ENCODE measurements around the gene VPS51. TPM values are rescaled to one million over a fixed set of nuclear protein-coding genes. Genes with fewer than 3 reads are reported as not detected.

VPS51 gene
- total RNA-seq, 4 donors from 2014 or later, result 206 to 515 (median 266) TPM

DNA sequence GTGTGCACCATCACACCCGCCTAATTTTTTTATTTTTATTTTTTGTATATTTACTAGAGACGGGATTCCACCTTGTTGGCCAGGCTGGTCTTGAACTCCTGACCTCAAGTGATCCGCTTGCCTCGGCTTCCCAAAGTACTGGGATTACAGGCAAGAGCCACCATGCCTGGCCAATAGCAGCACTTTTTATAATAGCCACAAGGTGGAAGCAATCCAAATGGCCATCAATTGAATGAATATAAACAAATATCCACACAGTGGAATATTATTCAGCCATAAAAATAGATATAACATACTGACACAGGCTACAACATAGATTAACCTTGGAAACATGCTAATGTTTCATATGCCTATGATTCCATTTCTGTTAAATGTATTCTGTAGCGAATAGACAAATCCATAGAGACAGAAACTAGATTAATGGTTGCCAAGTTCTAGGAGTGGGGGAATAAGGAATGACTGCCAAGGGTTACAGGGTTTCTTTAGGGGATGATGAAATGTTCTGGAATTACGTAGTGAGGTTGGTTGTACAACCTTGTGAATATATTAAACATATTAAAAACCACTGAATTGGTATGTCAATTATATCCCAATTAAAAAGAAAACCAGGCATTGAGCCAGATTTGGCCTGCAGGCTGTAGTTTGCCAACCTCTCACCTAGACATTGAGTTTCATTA, 4.8 kb downstream of the VPS51 start:
- Histone ChIP-seq H3K36me3 (no peaks in the 10 kb centered on the region), H3K4me1 (peaks cover 61 to 63% of the 10 kb centered on the region in 2 donors), H3K4me3 (no peak overlapping the region), H3K9me3 (no peaks in the 10 kb centered on the region), H3K27ac (peak overlapping the region; percentile 2 to 68 (median 38)), H3K27me3 (no peaks in the 10 kb centered on the region)
- intact Hi-C loops (cut with DNase I; ENCODE audit: low total_unique reads) (no loop called here), in situ Hi-C loops (cut with MboI; ENCODE audit: low sequenced_read_pairs in 4 of 4) (no loop called here)
- ATAC-seq (no peak), DNase-seq (no peak)
- TF ChIP-seq POLR2A (IDR thresholded peaks at IDR 0.05), result no peak
- TF ChIP-seq, protein P1, sequence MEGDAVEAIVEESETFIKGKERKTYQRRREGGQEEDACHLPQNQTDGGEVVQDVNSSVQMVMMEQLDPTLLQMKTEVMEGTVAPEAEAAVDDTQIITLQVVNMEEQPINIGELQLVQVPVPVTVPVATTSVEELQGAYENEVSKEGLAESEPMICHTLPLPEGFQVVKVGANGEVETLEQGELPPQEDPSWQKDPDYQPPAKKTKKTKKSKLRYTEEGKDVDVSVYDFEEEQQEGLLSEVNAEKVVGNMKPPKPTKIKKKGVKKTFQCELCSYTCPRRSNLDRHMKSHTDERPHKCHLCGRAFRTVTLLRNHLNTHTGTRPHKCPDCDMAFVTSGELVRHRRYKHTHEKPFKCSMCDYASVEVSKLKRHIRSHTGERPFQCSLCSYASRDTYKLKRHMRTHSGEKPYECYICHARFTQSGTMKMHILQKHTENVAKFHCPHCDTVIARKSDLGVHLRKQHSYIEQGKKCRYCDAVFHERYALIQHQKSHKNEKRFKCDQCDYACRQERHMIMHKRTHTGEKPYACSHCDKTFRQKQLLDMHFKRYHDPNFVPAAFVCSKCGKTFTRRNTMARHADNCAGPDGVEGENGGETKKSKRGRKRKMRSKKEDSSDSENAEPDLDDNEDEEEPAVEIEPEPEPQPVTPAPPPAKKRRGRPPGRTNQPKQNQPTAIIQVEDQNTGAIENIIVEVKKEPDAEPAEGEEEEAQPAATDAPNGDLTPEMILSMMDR (IDR thresholded peaks at IDR 0.05 in 4 of 5, conservative IDR thresholded peaks at IDR 0.05 in 1 of 5), result no peak

DNA sequence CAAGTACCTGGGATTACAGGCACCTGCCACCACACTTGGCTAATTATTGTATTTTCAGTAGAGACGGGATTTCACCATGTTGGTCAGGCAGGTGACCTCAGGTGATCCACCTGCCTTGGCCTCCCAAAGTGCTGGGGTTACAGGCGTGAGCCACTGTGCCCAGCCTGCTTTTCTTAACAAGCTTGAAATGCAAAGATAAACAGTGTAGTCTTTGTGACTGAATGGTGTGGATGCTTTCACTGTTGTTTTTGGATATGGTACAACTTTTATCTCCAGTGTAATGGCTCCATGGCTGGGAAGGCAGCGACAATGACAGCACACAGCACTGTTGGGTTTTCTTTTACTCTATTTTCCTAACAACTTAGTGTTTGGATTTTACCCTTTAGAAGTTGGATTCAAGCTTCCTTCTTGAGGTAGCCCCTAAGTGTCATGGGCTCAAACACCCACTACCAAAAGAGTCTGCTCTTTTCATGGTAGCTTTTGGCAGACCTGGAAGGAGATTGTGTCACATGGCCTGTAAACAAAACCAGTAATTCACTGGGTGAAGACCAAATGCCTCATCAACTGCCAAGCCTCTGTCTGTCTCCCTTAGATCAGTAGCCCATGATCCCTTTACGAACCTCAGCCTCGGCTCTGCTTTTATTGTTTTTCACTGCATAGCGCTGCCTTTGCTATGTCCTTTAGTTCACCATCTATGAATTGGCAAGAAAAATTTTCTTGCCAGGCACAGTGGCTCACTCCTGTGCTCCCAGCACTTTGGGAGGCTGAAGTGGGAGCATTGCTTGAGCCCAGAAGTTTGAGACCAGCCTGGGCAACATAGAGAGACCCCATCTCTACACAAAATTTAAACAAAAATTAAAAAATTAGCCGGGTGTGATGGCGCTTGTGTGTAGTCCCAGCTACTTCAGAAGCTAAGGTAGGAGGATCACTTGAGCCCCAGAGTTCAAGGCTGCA, 6.4 kb downstream of the VPS51 start:
- Histone ChIP-seq H3K9me3 (no peaks in the 10 kb centered on the region), H3K27ac (peak overlapping the region; percentile 50 to 68 (median 60)), H3K36me3 (peaks cover 0 to under 1% of the 10 kb centered on the region in 2 donors), H3K4me3 (no peak overlapping the region), H3K27me3 (no peaks in the 10 kb centered on the region), H3K4me1 (peaks cover 54 to 55% of the 10 kb centered on the region in 2 donors)
- DNase-seq, result no peak
- intact Hi-C loops (cut with DNase I; ENCODE audit: low total_unique reads) (no loop called here), in situ Hi-C loops (cut with MboI; ENCODE audit: low sequenced_read_pairs in 4 of 4) (no loop called here)
- ATAC-seq, result peak; percentile 48 to 58
- TF ChIP-seq POLR2A (IDR thresholded peaks at IDR 0.05), result no peak
- TF ChIP-seq, protein P1 (IDR thresholded peaks at IDR 0.05 in 4 of 5, conservative IDR thresholded peaks at IDR 0.05 in 1 of 5), result no peak

DNA sequence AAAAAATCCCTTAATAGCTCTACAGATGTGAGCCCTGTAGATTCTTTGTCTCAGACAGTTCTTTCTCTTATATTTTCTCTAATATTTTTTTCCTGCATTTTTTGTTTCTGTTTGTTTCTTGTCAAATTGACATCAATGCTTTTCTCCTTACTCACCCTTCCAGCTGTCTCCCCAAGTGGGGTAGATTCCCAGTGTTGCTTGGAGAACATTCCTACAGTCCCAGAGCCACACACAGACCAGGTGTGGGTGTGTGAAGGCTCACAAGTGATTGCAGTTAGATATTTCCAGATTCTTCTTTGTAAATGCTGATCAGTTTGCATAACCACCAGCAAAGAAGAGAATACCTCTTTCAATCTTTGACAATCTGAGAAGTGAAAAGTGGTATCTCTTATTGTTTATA, 7.5 kb downstream of the VPS51 start:
- intact Hi-C loops (cut with DNase I; ENCODE audit: low total_unique reads), result no loop called here
- Histone ChIP-seq H3K4me3 (no peak overlapping the region), H3K4me1 (peaks cover 46 to 51% of the 10 kb centered on the region in 2 donors), H3K27ac (peak overlapping the region in 3 of 4 donors; percentile 41 to 68 (median 50)), H3K36me3 (peaks cover 0 to 11% of the 10 kb centered on the region in 2 donors), H3K9me3 (no peaks in the 10 kb centered on the region), H3K27me3 (no peaks in the 10 kb centered on the region)
- no peak for DNase-seq
- no peak for TF ChIP-seq POLR2A (IDR thresholded peaks at IDR 0.05)
- TF ChIP-seq, protein P1 (IDR thresholded peaks at IDR 0.05 in 4 of 5, conservative IDR thresholded peaks at IDR 0.05 in 1 of 5), result no peak
- ATAC-seq, result no peak
- in situ Hi-C loops (cut with MboI; ENCODE audit: low sequenced_read_pairs in 4 of 4), result no loop called here

DNA sequence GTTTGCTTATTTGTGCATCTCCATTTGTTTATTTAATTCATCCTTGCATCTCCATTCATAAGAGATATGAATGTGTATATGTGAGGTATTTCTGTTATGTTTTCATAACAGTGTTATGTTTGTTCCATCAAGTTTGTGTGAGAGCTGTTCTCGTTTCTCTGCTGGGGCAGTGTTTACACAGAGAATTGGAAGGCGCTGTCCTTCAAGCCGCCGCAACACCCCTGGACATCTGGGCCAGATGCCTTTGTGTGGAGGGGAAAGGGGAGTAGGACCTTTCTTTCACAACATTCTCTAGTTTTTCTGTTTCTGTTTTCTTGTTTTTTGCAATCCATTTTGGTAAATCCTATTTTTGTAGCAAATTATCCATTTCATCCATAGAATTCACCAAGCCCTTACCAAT, 8.6 kb downstream of the VPS51 start:
- Histone ChIP-seq H3K36me3 (peaks cover 0 to 13% of the 10 kb centered on the region in 2 donors), H3K9me3 (no peaks in the 10 kb centered on the region), H3K4me1 (peaks cover 35 to 39% of the 10 kb centered on the region in 2 donors), H3K4me3 (no peak overlapping the region), H3K27ac (peak overlapping the region in 2 of 4 donors; percentile 50 to 68), H3K27me3 (no peaks in the 10 kb centered on the region)
- TF ChIP-seq POLR2A (IDR thresholded peaks at IDR 0.05), result no peak
- TF ChIP-seq, protein P1 (IDR thresholded peaks at IDR 0.05 in 4 of 5, conservative IDR thresholded peaks at IDR 0.05 in 1 of 5), result no peak
- intact Hi-C loops (cut with DNase I; ENCODE audit: low total_unique reads) (no loop called here), in situ Hi-C loops (cut with MboI; ENCODE audit: low sequenced_read_pairs in 4 of 4) (no loop called here)
- DNase-seq, result no peak
- ATAC-seq, result no peak

Measured in gastrocnemius medialis (tissue), 4 donors.